Measurements from ENCODE around the gene LRP2BP.

DNA sequence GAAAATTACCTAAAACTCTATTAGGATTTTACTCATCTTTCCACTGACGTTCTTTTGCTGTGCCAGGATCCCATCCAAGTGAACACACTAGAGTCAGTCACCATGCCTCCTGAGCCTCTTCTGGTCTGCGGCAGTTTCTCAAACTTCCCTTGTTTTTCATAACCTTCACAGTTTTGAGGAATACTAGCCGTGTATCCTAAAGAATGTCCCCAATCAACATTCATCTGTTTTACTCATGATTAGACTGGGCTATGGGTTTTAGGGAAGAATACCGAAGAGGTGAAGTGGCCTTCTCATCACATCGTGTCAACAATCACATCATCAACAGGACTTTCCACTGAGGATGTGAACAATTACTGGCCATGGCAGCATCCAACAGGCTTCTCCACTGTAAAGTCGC is 4.8 kb downstream of the LRP2BP start:
- no peak for TF ChIP-seq POLR2AphosphoS5 (IDR thresholded peaks at IDR 0.05)
- TF ChIP-seq, protein P1, sequence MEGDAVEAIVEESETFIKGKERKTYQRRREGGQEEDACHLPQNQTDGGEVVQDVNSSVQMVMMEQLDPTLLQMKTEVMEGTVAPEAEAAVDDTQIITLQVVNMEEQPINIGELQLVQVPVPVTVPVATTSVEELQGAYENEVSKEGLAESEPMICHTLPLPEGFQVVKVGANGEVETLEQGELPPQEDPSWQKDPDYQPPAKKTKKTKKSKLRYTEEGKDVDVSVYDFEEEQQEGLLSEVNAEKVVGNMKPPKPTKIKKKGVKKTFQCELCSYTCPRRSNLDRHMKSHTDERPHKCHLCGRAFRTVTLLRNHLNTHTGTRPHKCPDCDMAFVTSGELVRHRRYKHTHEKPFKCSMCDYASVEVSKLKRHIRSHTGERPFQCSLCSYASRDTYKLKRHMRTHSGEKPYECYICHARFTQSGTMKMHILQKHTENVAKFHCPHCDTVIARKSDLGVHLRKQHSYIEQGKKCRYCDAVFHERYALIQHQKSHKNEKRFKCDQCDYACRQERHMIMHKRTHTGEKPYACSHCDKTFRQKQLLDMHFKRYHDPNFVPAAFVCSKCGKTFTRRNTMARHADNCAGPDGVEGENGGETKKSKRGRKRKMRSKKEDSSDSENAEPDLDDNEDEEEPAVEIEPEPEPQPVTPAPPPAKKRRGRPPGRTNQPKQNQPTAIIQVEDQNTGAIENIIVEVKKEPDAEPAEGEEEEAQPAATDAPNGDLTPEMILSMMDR (IDR thresholded peaks at IDR 0.05): no peak
- no peak for TF ChIP-seq POLR2A (IDR thresholded peaks at IDR 0.05)

All from breast epithelium (tissue), 3 donors.